H1 (cell line): Measurements from ENCODE around the gene ITPKC. TPM values are rescaled to one million over a fixed set of nuclear protein-coding genes. Genes with fewer than 3 reads are reported as not detected.

Experiments
- CTCF ChIA-PET: fragments of 300-600 bp; sonication (Branson Sonifier 250); formaldehyde crosslinking; loops from one replicate; lab custom pipeline; 2021; ENCODE audit not compliant: partially characterized antibody; lab: Charles Lee
- POLR2A ChIA-PET: fragments of 300-600 bp; sonication (Branson Sonifier 250); formaldehyde crosslinking; loops from one replicate; lab custom pipeline; 2021; ENCODE audit warnings: inconsistent platforms; ENCODE audit not compliant: partially characterized antibody; lab: Charles Lee
- DNase-seq, 2 experiments: peaks; one replicate each; pipeline versions ENCODE4 v3.0.0 to v3.0.0-alpha.2; 2010 to 2022; ENCODE audit warnings: low spot score in 2 of 2, low read depth in 1 of 2, mixed read lengths in 1 of 2
- FAIRE-seq: peaks from 2 replicates; lab custom pipeline; 2011; peaks lifted over from hg19 to GRCh38; lab: Jason Lieb, UNC
- H2AFZ ChIP-seq: 2 replicates; pipeline ENCODE4 v1.8.1; 2012; ENCODE audit warnings: low read length, inconsistent platforms
- H2AK5ac ChIP-seq: 2 replicates; pipeline ENCODE4 v1.6.1; 2013; ENCODE audit warnings: low read depth, low read length
- H2BK120ac ChIP-seq: replicated peaks from 2 replicates; pipeline ENCODE3; 2013; ENCODE audit warnings: low read depth, low read length, inconsistent platforms
- H2BK12ac ChIP-seq: 2 replicates; pipeline ENCODE4 v1.6.1; 2013; ENCODE audit warnings: low read depth, low read length
- H2BK15ac ChIP-seq: 2 replicates; pipeline ENCODE4 v1.6.1; 2013; ENCODE audit warnings: low read length
- H2BK20ac ChIP-seq: 2 replicates; pipeline ENCODE4 v1.6.1; 2013; ENCODE audit warnings: low read length
- H2BK5ac ChIP-seq: 2 replicates; pipeline ENCODE4 v1.6.1; 2013; ENCODE audit warnings: low read depth, low read length
- H3K14ac ChIP-seq: 2 replicates; pipeline ENCODE4 v1.6.1; 2013; ENCODE audit warnings: inconsistent platforms; ENCODE audit not compliant: insufficient read length
- H3K18ac ChIP-seq: 2 replicates; pipeline ENCODE4 v1.6.1; 2013; ENCODE audit warnings: low read length; ENCODE audit errors: extremely low read depth
- H3K23ac ChIP-seq: 2 replicates; pipeline ENCODE4 v1.6.1; 2013; ENCODE audit warnings: inconsistent platforms; ENCODE audit not compliant: insufficient read length
- H3K23me2 ChIP-seq: 2 replicates; pipeline ENCODE4 v1.6.1; 2013; ENCODE audit warnings: low read depth, low read length
- H3K27ac ChIP-seq: 2 replicates; pipeline ENCODE4 v1.6.1; 2011; ENCODE audit warnings: low read depth, low read length, inconsistent platforms
- H3K27me3 ChIP-seq, 4 experiments: replicated peaks in 1 of 4; 1 replicate in 1 of 4; 2 replicates in 3 of 4; pipeline versions ENCODE4 v1.6.1 to v1.8.1; 2011 to 2013; ENCODE audit warnings: low read length in 3 of 4, mild to moderate bottlenecking in 3 of 4, inconsistent platforms in 2 of 4, mixed read lengths in 2 of 4, moderate library complexity in 1 of 4; ENCODE audit not compliant: control insufficient read depth in 3 of 4, insufficient read depth in 3 of 4; ENCODE audit errors: extremely low read depth in 1 of 4
- H3K36me3 ChIP-seq, 4 experiments: 2 replicates each; pipeline versions ENCODE4 v1.6.1 to v1.8.1; 2011 to 2013; ENCODE audit warnings: mild to moderate bottlenecking in 4 of 4, low read length in 3 of 4, moderate library complexity in 2 of 4, control low read depth in 1 of 4, inconsistent platforms in 1 of 4; ENCODE audit not compliant: insufficient read depth in 4 of 4, control insufficient read depth in 2 of 4
- H3K4ac ChIP-seq: replicated peaks from 2 replicates; pipeline ENCODE3; 2013; ENCODE audit warnings: low read length, low read depth, mixed read lengths, inconsistent platforms; ENCODE audit not compliant: insufficient read length
- H3K4me1 ChIP-seq, 4 experiments: replicated peaks in 1 of 4; 1 replicate in 1 of 4; 2 replicates in 3 of 4; pipeline versions ENCODE4 v1.6.1 to v1.8.1; 2011 to 2013; ENCODE audit warnings: low read length in 3 of 4, inconsistent platforms in 2 of 4, mixed read lengths in 1 of 4; ENCODE audit not compliant: insufficient read depth in 4 of 4, control insufficient read depth in 3 of 4
- H3K4me2 ChIP-seq, 2 experiments: 2 replicates each; pipeline versions ENCODE4 v1.6.1 to v1.8.1; 2011 to 2013; ENCODE audit warnings: low read depth in 2 of 2, low read length in 2 of 2, control low read depth in 1 of 2, inconsistent platforms in 1 of 2, mild to moderate bottlenecking in 1 of 2; ENCODE audit not compliant: insufficient read depth in 1 of 2
- H3K4me3 ChIP-seq, 4 experiments: fragments of 200-600, 300-600 bp in 1 of 4; sonication (generic), shearing (Covaris generic), sonication (Bioruptor Twin) in 1 of 4; 2 replicates each; pipeline versions ENCODE4 v1.5.1 to v1.8.1; 2011 to 2016; ENCODE audit warnings: low read length in 4 of 4, low read depth in 3 of 4, control low read depth in 2 of 4, inconsistent platforms in 2 of 4, mild to moderate bottlenecking in 2 of 4, mixed read lengths in 1 of 4, moderate library complexity in 1 of 4; ENCODE audit not compliant: insufficient read depth in 2 of 4; ENCODE audit errors: extremely low read depth in 1 of 4
- H3K56ac ChIP-seq: replicated peaks from 2 replicates; pipeline ENCODE3; 2013; ENCODE audit warnings: low read depth, mild to moderate bottlenecking, mixed read lengths, low read length, inconsistent platforms; ENCODE audit not compliant: insufficient read length
- H3K79me1 ChIP-seq: 2 replicates; pipeline ENCODE4 v1.6.1; 2013; ENCODE audit warnings: low read depth, low read length, control low read depth
- H3K79me2 ChIP-seq, 2 experiments: 2 replicates each; pipeline versions ENCODE4 v1.6.1 to v1.8.1; 2012 to 2013; ENCODE audit warnings: low read length in 2 of 2, mild to moderate bottlenecking in 2 of 2, inconsistent platforms in 1 of 2; ENCODE audit not compliant: insufficient read depth in 2 of 2, control insufficient read depth in 1 of 2
- H3K9ac ChIP-seq, 4 experiments: replicated peaks in 1 of 4; 1 replicate in 1 of 4; 2 replicates in 3 of 4; pipeline versions ENCODE4 v1.6.1 to v1.8.1; 2011 to 2013; ENCODE audit warnings: low read depth in 3 of 4, low read length in 3 of 4, control low read depth in 2 of 4, mild to moderate bottlenecking in 2 of 4, moderate library complexity in 2 of 4, inconsistent platforms in 1 of 4; ENCODE audit errors: extremely low read depth in 1 of 4
- H3K9me3 ChIP-seq, 2 experiments: 2 replicates each; pipeline versions ENCODE4 v1.6.1 to v1.8.1; 2012 to 2013; ENCODE audit warnings: mild to moderate bottlenecking in 2 of 2, moderate library complexity in 2 of 2, control low read depth in 1 of 2, inconsistent platforms in 1 of 2, low read depth in 1 of 2, low read length in 1 of 2, mixed read lengths in 1 of 2; ENCODE audit not compliant: insufficient read depth in 2 of 2
- H4K20me1 ChIP-seq, 2 experiments: replicated peaks in 1 of 2; 2 replicates each; pipeline versions ENCODE3 to v1.8.1; 2011 to 2013; ENCODE audit warnings: inconsistent platforms in 2 of 2, low read length in 2 of 2, mild to moderate bottlenecking in 1 of 2; ENCODE audit not compliant: insufficient read depth in 2 of 2, control insufficient read depth in 1 of 2
- H4K5ac ChIP-seq: 2 replicates; pipeline ENCODE4 v1.6.1; 2013; ENCODE audit warnings: low read length, low read depth, mixed read lengths, inconsistent platforms; ENCODE audit not compliant: insufficient read length
- H4K8ac ChIP-seq: 2 replicates; pipeline ENCODE4 v1.8.0; 2013; ENCODE audit warnings: mild to moderate bottlenecking, moderate library complexity, low read length, inconsistent platforms; ENCODE audit not compliant: insufficient read depth; ENCODE audit errors: extremely low read depth
- H4K91ac ChIP-seq: replicated peaks from 2 replicates; pipeline ENCODE3; 2013; ENCODE audit warnings: low read length, mixed read lengths, inconsistent platforms; ENCODE audit not compliant: insufficient read length
- ASH2L ChIP-seq: fragments of 200-600, 300-600 bp; sonication (generic); IDR thresholded peaks from one replicate; pipeline ENCODE4 v1.7.1; 2017; ENCODE audit warnings: low read length
- ATF3 ChIP-seq: IDR thresholded peaks from 2 replicates; pipeline ENCODE4 v1.6.1; 2011; ENCODE audit warnings: low read depth, mild to moderate bottlenecking, low read length; ENCODE audit not compliant: insufficient read depth
- BRCA1 ChIP-seq: IDR thresholded peaks from 2 replicates; pipeline ENCODE4 v1.6.1; 2012; ENCODE audit warnings: low read depth, low read length, improper control_type of control experiment
- CBX5 ChIP-seq: fragments of 300-800, 300-1000 bp; sonication (generic); IDR thresholded peaks from 2 replicates; pipeline ENCODE4 v1.7.1; 2016; ENCODE audit warnings: antibody characterized with exemption, low read length, low read depth
- CHD2 ChIP-seq: IDR thresholded peaks from 2 replicates; pipeline ENCODE4 v1.6.1; 2012; ENCODE audit warnings: low read length, improper control_type of control experiment
- CREB1 ChIP-seq: IDR thresholded peaks from 2 replicates; pipeline ENCODE4 v1.6.1; 2012; ENCODE audit warnings: inconsistent platforms
- FOSL1 ChIP-seq: IDR thresholded peaks from 2 replicates; pipeline ENCODE4 v1.6.1; 2011; ENCODE audit warnings: mild to moderate bottlenecking, low read depth, low read length, moderate library complexity; ENCODE audit not compliant: insufficient read depth
- GTF2F1 ChIP-seq: IDR thresholded peaks from 2 replicates; pipeline ENCODE4 v1.6.1; 2012; ENCODE audit warnings: low read depth, low read length, improper control_type of control experiment, borderline replicate concordance
- NRF1 ChIP-seq: IDR thresholded peaks from 2 replicates; pipeline ENCODE4 v1.6.1; 2011; ENCODE audit warnings: mild to moderate bottlenecking, low read depth, low read length, improper control_type of control experiment
- SP2 ChIP-seq: IDR thresholded peaks from 2 replicates; pipeline ENCODE4 v1.6.1; 2012; ENCODE audit warnings: mild to moderate bottlenecking, low read length, inconsistent platforms
- SUZ12 ChIP-seq: fragments of 200-600 bp; sonication (generic); IDR thresholded peaks from 2 replicates; pipeline ENCODE4 v1.6.1; 2012; ENCODE audit warnings: mild to moderate bottlenecking, inconsistent platforms, low read length, moderate library complexity, mixed read lengths
- TBP ChIP-seq: IDR thresholded peaks from 2 replicates; pipeline ENCODE4 v1.6.1; 2011; ENCODE audit warnings: low read depth, low read length, improper control_type of control experiment
- TCF12 ChIP-seq: IDR thresholded peaks from 2 replicates; pipeline ENCODE4 v1.6.1; 2011; ENCODE audit warnings: low read depth, mild to moderate bottlenecking, low read length
- YY1 ChIP-seq: IDR thresholded peaks from 2 replicates; pipeline ENCODE4 v1.6.1; 2011; ENCODE audit warnings: low read depth, mild to moderate bottlenecking, low read length
- WGBS, 2 experiments: shearing (Covaris generic) in 1 of 2; methylation state at CpG; one replicate each; pipeline versions ENCODE4 v1.1.6 to v1.1.7; 2013 to 2015; ENCODE audit warnings: low lambda C conversion rate in 2 of 2, mixed read lengths in 2 of 2, inconsistent platforms in 1 of 2, low coverage in 1 of 2, missing lambda C conversion rate in 1 of 2; ENCODE audit not compliant: insufficient replicate concordance in 2 of 2, insufficient coverage in 1 of 2, insufficient read length in 1 of 2; ENCODE audit errors: extremely low coverage in 1 of 2, missing lambda C conversion rate in 1 of 2; 5-methylcytosine and 5-hydroxymethylcytosine counted together
- polyA plus RNA-seq, 7 experiments: library from polyadenylated mRNA; depleted of rRNA in 3 of 7; stranded (reverse) in 5 of 7; unstranded in 2 of 7; fragments of >200 nt in 5 of 7; fragments of 200-250 nt in 2 of 7; gene quantifications; 1 replicate in 5 of 7; 2 replicates in 1 of 7; 4 replicates in 1 of 7; pipeline versions ENCODE4 v1.2.1 to v1.2.3, GENCODE V29; 2011 to 2013; ENCODE audit warnings: missing spikeins in 2 of 7, mixed read lengths in 2 of 7
- total RNA-seq: library from RNA; stranded (reverse); fragmentation: NEBNext Ultra II Directional; extraction: Animal tissue kit (Norgen Biotek cat#: 25700); gene quantifications from 2 replicates; pipeline ENCODE4 v1.2.1, GENCODE V29; 2021

Gene ITPKC
- total and polyA plus RNA-seq, 2 of the 8 experiments (the other 6 are each of a cell fraction or from before 2014, with no cell fraction given): 5.2 to 8.9 TPM

- ChIA-PET POLR2A (interaction anchor here (0.6 to 1.4 kb wide), 4 partner anchors 14 to 713 kb away, joined by 3 to 5 read pairs (median 4); no protein-coding TSS in a partner anchor), CTCF (interaction anchor here (0.6 to 0.9 kb wide), 3 partner anchors 13 to 73 kb away, joined by 3 to 4 read pairs (median 4); no protein-coding TSS in a partner anchor)
- no peak for FAIRE-seq
- TF ChIP-seq ASH2L (no peak), CHD2 (no peak), BRCA1 (no peak), TCF12 (no peak), CBX5 (no peak), SUZ12 (no peak), SP2 (no peak), FOSL1 (no peak), NRF1 (no peak), YY1 (no peak), ATF3 (no peak), TBP (no peak), CREB1 (no peak), GTF2F1 (no peak)
These were observed 9.3 kb upstream of the ITPKC start for GRCh38 chr19:40707615-40708014.

More at GRCh38 chr19:40707615-40708014, 9.3 kb upstream of the ITPKC start:
- Histone ChIP-seq H2BK15ac (no peak overlapping the region), H3K9me3 (no peaks in the 10 kb centered on the region), H3K18ac (no peak overlapping the region), H2AFZ (no peak overlapping the region), H3K14ac (no peak overlapping the region), H3K4ac (no peak overlapping the region), H2BK12ac (no peak overlapping the region), H2BK5ac (no peak overlapping the region), H3K36me3 (peaks cover 12 to 32% (median 25%) of the 10 kb centered on the region in 4 experiments; a peak in 7 of 8 replicates), H4K20me1 (peaks cover 0 to 6% of the 10 kb centered on the region in 2 experiments), H3K4me3 (no peak overlapping the region), H4K91ac (no peak overlapping the region), H3K23ac (no peak overlapping the region), H3K9ac (no peak overlapping the region), H2AK5ac (no peak overlapping the region), H4K5ac (no peak overlapping the region), H3K23me2 (no peaks in the 10 kb centered on the region), H3K27ac (no peak overlapping the region), H4K8ac (no peak overlapping the region), H2BK20ac (no peak overlapping the region), H3K79me2 (no peaks in the 10 kb centered on the region), H3K4me1 (no peaks in the 10 kb centered on the region), H3K56ac (no peak overlapping the region), H3K27me3 (no peaks in the 10 kb centered on the region), H3K4me2 (no peak overlapping the region), H2BK120ac (no peak overlapping the region), H3K79me1 (no peaks in the 10 kb centered on the region)
- DNase-seq: no peak
- 94% methylated on average over 7 of the region's 7 CpGs; no CpG with 5 or more reads in 1 of the 2 experiments for WGBS, 2 experiments
